SK-N-SH treated with all-trans-retinoic acid at 6 μM for 48 hours (cell line): Measurements from ENCODE around the gene SMARCA2.

Source experiments
- CSDC2 ChIP-seq: fragments of 250-450 bp; sonication (Bioruptor Pico); IDR thresholded peaks from 2 replicates; pipeline ENCODE4 v1.5.0; 2020; ENCODE audit warnings: mild to moderate bottlenecking, moderate library complexity
- ESRRG ChIP-seq: fragments of 250-450 bp; sonication (Bioruptor Pico); IDR thresholded peaks from 2 replicates; pipeline ENCODE4 v1.6.1; 2021; ENCODE audit warnings: mild to moderate bottlenecking
- GLIS3 ChIP-seq: fragments of 250-450 bp; sonication (Bioruptor Pico); IDR thresholded peaks from 2 replicates; pipeline ENCODE4 v1.5.0; 2020; ENCODE audit warnings: mild to moderate bottlenecking, moderate library complexity
- SNAI2 ChIP-seq: fragments of 250-450 bp; sonication (Bioruptor Pico); IDR thresholded peaks from 2 replicates; pipeline ENCODE4 v1.5.0; 2020; ENCODE audit warnings: mild to moderate bottlenecking, moderate library complexity
- ZC3H10 ChIP-seq: fragments of 250-450 bp; sonication (Bioruptor Pico); IDR thresholded peaks from 2 replicates; pipeline ENCODE4 v1.5.1; 2021; ENCODE audit warnings: mild to moderate bottlenecking, moderate library complexity
- ZFP30 ChIP-seq: fragments of 450-650 bp; formaldehyde crosslinking; IDR thresholded peaks from 2 replicates; pipeline ENCODE4 v1.5.0; 2022; ENCODE audit warnings: mild to moderate bottlenecking, moderate library complexity
- ZNF70 ChIP-seq: fragments of 450-650 bp; formaldehyde crosslinking; IDR thresholded peaks from 2 replicates; pipeline ENCODE4 v1.5.0; 2020; ENCODE audit warnings: mild to moderate bottlenecking, moderate library complexity
- TF ChIP-seq, protein P1 (sequence below): fragments of 250-450 bp; sonication (Bioruptor Pico); IDR thresholded peaks from 2 replicates; pipeline ENCODE4 v1.8.0; 2020; ENCODE audit warnings: mild to moderate bottlenecking, moderate library complexity, borderline replicate concordance
- TF ChIP-seq, protein P2 (sequence below): fragments of 250-450 bp; sonication (Bioruptor Pico); IDR thresholded peaks from 2 replicates; pipeline ENCODE4 v1.5.0; 2020; ENCODE audit warnings: mild to moderate bottlenecking, moderate library complexity

DNA sequence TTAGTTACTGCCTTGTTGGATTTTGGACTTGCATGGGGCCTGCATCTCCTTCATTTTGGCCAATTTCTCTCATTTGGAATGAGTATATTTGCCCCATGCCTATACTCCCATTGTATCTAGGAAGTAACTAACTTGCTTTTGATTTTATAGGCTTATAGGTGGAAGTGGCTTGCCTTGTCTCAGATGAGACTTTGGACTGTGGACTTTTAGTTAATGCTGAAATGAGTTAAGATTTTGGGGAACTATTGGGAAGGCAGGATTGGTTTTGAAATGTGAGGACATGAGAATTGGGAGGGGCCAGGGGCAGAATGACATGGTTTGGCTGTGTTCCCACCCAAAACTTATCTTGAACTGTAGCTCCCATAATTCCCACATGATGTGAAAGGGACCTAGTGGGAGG lies 42.5 kb upstream of the SMARCA2 start:
- TF ChIP-seq CSDC2 (CRISPR knock-in tag) (no peak), ZC3H10 (CRISPR knock-in tag) (no peak), SNAI2 (CRISPR knock-in tag) (no peak), ESRRG (no peak), ZFP30 (CRISPR knock-in tag) (no peak), GLIS3 (no peak), ZNF70 (CRISPR knock-in tag) (no peak)
- TF ChIP-seq, protein P1, sequence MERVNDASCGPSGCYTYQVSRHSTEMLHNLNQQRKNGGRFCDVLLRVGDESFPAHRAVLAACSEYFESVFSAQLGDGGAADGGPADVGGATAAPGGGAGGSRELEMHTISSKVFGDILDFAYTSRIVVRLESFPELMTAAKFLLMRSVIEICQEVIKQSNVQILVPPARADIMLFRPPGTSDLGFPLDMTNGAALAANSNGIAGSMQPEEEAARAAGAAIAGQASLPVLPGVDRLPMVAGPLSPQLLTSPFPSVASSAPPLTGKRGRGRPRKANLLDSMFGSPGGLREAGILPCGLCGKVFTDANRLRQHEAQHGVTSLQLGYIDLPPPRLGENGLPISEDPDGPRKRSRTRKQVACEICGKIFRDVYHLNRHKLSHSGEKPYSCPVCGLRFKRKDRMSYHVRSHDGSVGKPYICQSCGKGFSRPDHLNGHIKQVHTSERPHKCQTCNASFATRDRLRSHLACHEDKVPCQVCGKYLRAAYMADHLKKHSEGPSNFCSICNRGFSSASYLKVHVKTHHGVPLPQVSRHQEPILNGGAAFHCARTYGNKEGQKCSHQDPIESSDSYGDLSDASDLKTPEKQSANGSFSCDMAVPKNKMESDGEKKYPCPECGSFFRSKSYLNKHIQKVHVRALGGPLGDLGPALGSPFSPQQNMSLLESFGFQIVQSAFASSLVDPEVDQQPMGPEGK: no peak
- TF ChIP-seq, protein P2, sequence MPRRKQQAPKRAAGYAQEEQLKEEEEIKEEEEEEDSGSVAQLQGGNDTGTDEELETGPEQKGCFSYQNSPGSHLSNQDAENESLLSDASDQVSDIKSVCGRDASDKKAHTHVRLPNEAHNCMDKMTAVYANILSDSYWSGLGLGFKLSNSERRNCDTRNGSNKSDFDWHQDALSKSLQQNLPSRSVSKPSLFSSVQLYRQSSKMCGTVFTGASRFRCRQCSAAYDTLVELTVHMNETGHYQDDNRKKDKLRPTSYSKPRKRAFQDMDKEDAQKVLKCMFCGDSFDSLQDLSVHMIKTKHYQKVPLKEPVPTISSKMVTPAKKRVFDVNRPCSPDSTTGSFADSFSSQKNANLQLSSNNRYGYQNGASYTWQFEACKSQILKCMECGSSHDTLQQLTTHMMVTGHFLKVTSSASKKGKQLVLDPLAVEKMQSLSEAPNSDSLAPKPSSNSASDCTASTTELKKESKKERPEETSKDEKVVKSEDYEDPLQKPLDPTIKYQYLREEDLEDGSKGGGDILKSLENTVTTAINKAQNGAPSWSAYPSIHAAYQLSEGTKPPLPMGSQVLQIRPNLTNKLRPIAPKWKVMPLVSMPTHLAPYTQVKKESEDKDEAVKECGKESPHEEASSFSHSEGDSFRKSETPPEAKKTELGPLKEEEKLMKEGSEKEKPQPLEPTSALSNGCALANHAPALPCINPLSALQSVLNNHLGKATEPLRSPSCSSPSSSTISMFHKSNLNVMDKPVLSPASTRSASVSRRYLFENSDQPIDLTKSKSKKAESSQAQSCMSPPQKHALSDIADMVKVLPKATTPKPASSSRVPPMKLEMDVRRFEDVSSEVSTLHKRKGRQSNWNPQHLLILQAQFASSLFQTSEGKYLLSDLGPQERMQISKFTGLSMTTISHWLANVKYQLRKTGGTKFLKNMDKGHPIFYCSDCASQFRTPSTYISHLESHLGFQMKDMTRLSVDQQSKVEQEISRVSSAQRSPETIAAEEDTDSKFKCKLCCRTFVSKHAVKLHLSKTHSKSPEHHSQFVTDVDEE (CRISPR knock-in tag): no peak
